Heart right ventricle (tissue), 16 donors: Measurements from ENCODE around the gene LASP1. TPM values are rescaled to one million over a fixed set of nuclear protein-coding genes. Genes with fewer than 3 reads are reported as not detected.
"Not testable (repeated sequence)": the region's sequence is repeated elsewhere in the genome, so short reads cannot be mapped to it uniquely, and the experiment has no call there.

Source experiments
- ATAC-seq, 8 donors: fragments of 200-7000 bp; cut with Tn5 transposase; one replicate each; pipeline ENCODE4 v1.9.1; 2020; ENCODE audit warnings: mild to moderate bottlenecking in 8 of 8, moderate library complexity in 8 of 8, moderate number of reproducible peaks in 1 of 8
- DNase-seq, 2 donors: peaks; one replicate each; pipeline ENCODE4 v3.0.0-alpha.2; 2020
- H3K27ac ChIP-seq, 10 donors: fragments of 200-600 bp; sonication (generic) in 2 of 10; one replicate each; pipeline versions ENCODE4 v1.5.0 to v1.8.0; 2020 to 2022; ENCODE audit warnings: mild to moderate bottlenecking in 3 of 10
- H3K27me3 ChIP-seq, 7 donors: fragments of 200-600 bp; one replicate each; pipeline ENCODE4 v1.8.0; 2021 to 2022; ENCODE audit warnings: mild to moderate bottlenecking in 2 of 7
- H3K36me3 ChIP-seq, 9 donors: fragments of 200-600 bp; sonication (generic) in 1 of 9; one replicate each; pipeline versions ENCODE4 v1.5.0 to v1.8.0; 2020 to 2022; ENCODE audit warnings: mild to moderate bottlenecking in 2 of 9
- H3K4me1 ChIP-seq, 9 donors: fragments of 200-600 bp; sonication (generic) in 1 of 9; one replicate each; pipeline versions ENCODE4 v1.5.0 to v1.8.0; 2020 to 2022; ENCODE audit warnings: mild to moderate bottlenecking in 4 of 9
- H3K4me3 ChIP-seq, 10 donors: fragments of 200-600 bp; sonication (generic) in 2 of 10; one replicate each; pipeline versions ENCODE4 v1.5.0 to v1.8.0; 2020 to 2022; ENCODE audit warnings: mild to moderate bottlenecking in 7 of 10, moderate library complexity in 2 of 10
- H3K9me3 ChIP-seq, 11 donors: fragments of 200-600 bp in 10 of 11; sonication (generic) in 2 of 11; one replicate each; pipeline versions ENCODE4 v1.5.0 to v1.8.0; 2013 to 2022; ENCODE audit warnings: mild to moderate bottlenecking in 2 of 11, control low read depth in 1 of 11, moderate library complexity in 1 of 11
- CTCF ChIP-seq, 9 donors: fragments of 200-600 bp; sonication (generic) in 2 of 9; IDR thresholded peaks; one replicate each; pipeline versions ENCODE4 v1.5.0 to v1.8.0; 2021 to 2022; ENCODE audit warnings: antibody characterized with exemption in 9 of 9, mild to moderate bottlenecking in 5 of 9, moderate library complexity in 1 of 9
- WGBS, 2 donors: extraction: QIAGEN DNeasy Blood & Tissue Kit; methylation state at CpG; one replicate each; pipeline ENCODE4 v1.1.7; 2013; ENCODE audit warnings: inconsistent platforms in 1 of 2; 5-methylcytosine and 5-hydroxymethylcytosine counted together
- intact Hi-C, 10 donors: fragments of 100-400 bp; cut with DNase I; formaldehyde crosslinking; loops; one replicate each; pipeline versions ENCODE4 v1.11.1 to v1.14.2; 2022
- polyA plus RNA-seq, 2 donors: library from polyadenylated mRNA; stranded (reverse); fragments of 200-250 nt; gene quantifications; one replicate each; pipeline ENCODE4 v1.2.3, GENCODE V29; 2013
- total RNA-seq, 10 donors: library from RNA; stranded (reverse); fragmentation: NEBNext Ultra II Directional in 3 of 10; extraction: Animal tissue kit (Norgen Biotek cat#: 25700) in 3 of 10; gene quantifications; one replicate each; pipeline versions ENCODE4 v1.2.1 to v1.2.4, GENCODE V29; 2021 to 2023
- donor health status: Arrhythmogenic right ventricular cardiomyopathy.
- donor health status: ischemic (EF 13 %, LVEDD 7.1; RV severe dilation, severe dysfunction).
- donor health status: healthy with polysubstance abuse.
- donor health status: DM: no; HTN: yes; CAD: no.
- donor health status: DM: no; HTN: no; CAD: no.
- donor health status: ischemic (EF 25% LVEDD 6.9; RV normal size, moderate dysfunction).
- donor health status: ischemic (EF 25% LVEDD 5.7; RV mildly dilated, moderate dysfunction).
- donor health status: healthy.
- donor health status: DM: yes; HTN: yes; CAD: no.
- donor health status: Ischemic cardiomyopathy.
- donor health status: ischemic (EF 35%, LVEDD 5.7; RV mildly dilated, moderate dysfunction).
- donor health status: nonischemic (EF 11% LVEDD 7.7; RV severe dilation, severe dysfunction).
- donor health status: DM: yes; HTN: yes; CAD: no.
- donor health status: PGD.
- donor health status: ischemic (EF 29% LVEDD 5.4; RV normal size, mild dysfunction).
- donor health status: nonischemic (EF 23%, LVEDD 6.1; RV moderate dilation, normal function).

Gene LASP1
- total and polyA plus RNA-seq, 12 donors: 19.5 to 56.9 (median 23.0) TPM

GRCh38 chr17:38910325-38910724 lies 40.5 kb downstream of the LASP1 start:
- WGBS, 2 donors: 75 to 87% methylated on average over 5 of the region's 5 CpGs
- ATAC-seq: no peak
- Histone ChIP-seq H3K27ac (no peak overlapping the region), H3K4me1 (peaks cover 38 to 90% (median 69%) of the 10 kb centered on the region in 9 donors), H3K4me3 (no peak overlapping the region), H3K9me3 (no peaks in the 10 kb centered on the region), H3K27me3 (no peaks in the 10 kb centered on the region), H3K36me3 (peaks cover 0 to 77% (median 7%) of the 10 kb centered on the region in 9 donors)
- TF ChIP-seq CTCF (IDR thresholded peaks at IDR 0.05): no peak
- intact Hi-C loops: loop anchor here in 3 of 10 donors (5.0 to 10.0 kb wide), 2 partner anchors 38 to 76 kb away; partner anchors contain the start of gene LASP1 (in 2 of the 3)
- DNase-seq: no peak

GRCh38 chr17:38911081-38911730 lies 41.3 kb downstream of the LASP1 start:
- Histone ChIP-seq H3K36me3 (peaks cover 0 to 77% (median 14%) of the 10 kb centered on the region in 9 donors), H3K27me3 (no peaks in the 10 kb centered on the region), H3K4me3 (no peak overlapping the region), H3K4me1 (peaks cover 35 to 85% (median 60%) of the 10 kb centered on the region in 9 donors), H3K27ac (peak overlapping the region in 3 of 10 donors; percentile 1 to 66 (median 45)), H3K9me3 (no peaks in the 10 kb centered on the region)
- intact Hi-C loops: loop anchor here in 3 of 10 donors (5.0 to 10.0 kb wide), 2 partner anchors 39 to 76 kb away; partner anchors contain the start of gene LASP1 (in 2 of the 3)
- 82 to 85% methylated on average over 10 of the region's 10 CpGs for WGBS, 2 donors
- no peak for ATAC-seq
- TF ChIP-seq CTCF (IDR thresholded peaks at IDR 0.05): no peak
- DNase-seq: no peak

GRCh38 chr17:38911731-38912081 lies 41.8 kb downstream of the LASP1 start:
- H3K36me3 ChIP-seq: peaks cover 0 to 82% (median 19%) of the 10 kb centered on the region in 9 donors
- H3K27me3 ChIP-seq, H3K9me3 ChIP-seq, H3K4me3 ChIP-seq, DNase-seq, ATAC-seq: not testable (repeated sequence)
- 94 to 95% methylated on average over 8 of the region's 8 CpGs for whole genome bisulfite sequencing, 2 donors
- intact Hi-C loops: loop anchor here in 3 of 10 donors (5.0 to 10.0 kb wide), 2 partner anchors 39 to 77 kb away; partner anchors contain the start of gene LASP1 (in 2 of the 3)
- peaks cover 30 to 80% (median 55%) of the 10 kb centered on the region in 9 donors for H3K4me1 ChIP-seq
- peak overlapping the region in 6 of 10 donors; percentile 18 to 68 (median 52) for H3K27ac ChIP-seq

GRCh38 chr17:38912221-38912813 lies 42.5 kb downstream of the LASP1 start:
- intact Hi-C loops: loop anchor here in 3 of 10 donors (5.0 to 10.0 kb wide), 2 partner anchors 40 to 78 kb away; partner anchors contain the start of gene LASP1 (in 2 of the 3)
- peaks cover 0 to 86% (median 25%) of the 10 kb centered on the region in 9 donors for H3K36me3 ChIP-seq
- H3K27ac ChIP-seq: peak overlapping the region in 9 of 10 donors; percentile 18 to 68 (median 45)
- TF ChIP-seq CTCF (IDR thresholded peaks at IDR 0.05): no peak
- WGBS, 2 donors: 44 to 53% methylated on average over 13 of the region's 13 CpGs
- ATAC-seq (peak; percentile 26 to 71 (median 42)), DNase-seq (peak; percentile 67 to 74)
- H3K27me3 ChIP-seq: no peaks in the 10 kb centered on the region
- peaks cover 27 to 74% (median 49%) of the 10 kb centered on the region in 9 donors for H3K4me1 ChIP-seq
- no peaks in the 10 kb centered on the region for H3K9me3 ChIP-seq
- H3K4me3 ChIP-seq: no peak overlapping the region
